CD4-positive, alpha-beta T cell treated with Interleukin-1 beta for 1 hour (primary cell): ENCODE data around the gene IFITM10.

Experiments
- DNase-seq, 2 donors: peaks; one replicate each; pipeline ENCODE4 v3.0.0-alpha.2; 2020 to 2022

IFITM10 gene

DNA sequence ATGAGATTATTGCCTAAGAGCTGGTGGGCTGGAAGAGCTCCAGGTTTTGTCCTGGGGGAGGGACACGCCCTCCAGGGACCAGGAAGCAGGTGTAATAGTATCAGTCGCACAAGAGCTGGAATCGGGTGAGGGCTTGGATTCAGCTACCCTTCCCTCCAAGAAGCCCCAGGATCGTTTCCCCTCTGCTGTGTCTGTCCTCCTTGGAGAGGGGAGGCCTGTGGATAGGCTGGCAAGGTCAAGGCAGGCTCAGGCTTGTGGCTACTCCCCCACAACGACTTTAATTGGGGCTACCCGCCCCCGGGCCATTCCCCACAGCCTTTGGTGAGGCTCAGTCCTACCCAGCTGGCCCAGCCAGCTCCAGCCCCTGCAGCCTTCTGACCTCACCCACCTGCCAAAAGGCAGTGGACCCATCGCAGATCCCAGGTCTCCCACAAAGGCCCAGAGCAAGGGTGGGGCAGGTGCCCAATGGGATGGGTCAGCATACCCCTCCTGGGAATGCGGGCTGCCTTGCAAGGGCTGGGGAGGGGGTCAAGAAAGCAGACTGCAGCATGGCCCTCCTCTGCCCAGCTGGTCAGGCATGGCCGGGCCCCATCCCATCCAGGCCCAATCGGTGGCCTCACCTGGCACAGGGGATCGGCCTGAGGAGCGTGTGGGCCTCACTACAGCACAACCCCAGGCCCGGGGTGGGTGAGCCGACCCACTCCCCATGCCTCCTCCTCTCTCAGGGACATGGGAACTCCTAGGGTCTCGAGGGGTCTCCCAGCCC is 12.3 kb upstream of the IFITM10 start:
- DNase-seq, result no peak

DNA sequence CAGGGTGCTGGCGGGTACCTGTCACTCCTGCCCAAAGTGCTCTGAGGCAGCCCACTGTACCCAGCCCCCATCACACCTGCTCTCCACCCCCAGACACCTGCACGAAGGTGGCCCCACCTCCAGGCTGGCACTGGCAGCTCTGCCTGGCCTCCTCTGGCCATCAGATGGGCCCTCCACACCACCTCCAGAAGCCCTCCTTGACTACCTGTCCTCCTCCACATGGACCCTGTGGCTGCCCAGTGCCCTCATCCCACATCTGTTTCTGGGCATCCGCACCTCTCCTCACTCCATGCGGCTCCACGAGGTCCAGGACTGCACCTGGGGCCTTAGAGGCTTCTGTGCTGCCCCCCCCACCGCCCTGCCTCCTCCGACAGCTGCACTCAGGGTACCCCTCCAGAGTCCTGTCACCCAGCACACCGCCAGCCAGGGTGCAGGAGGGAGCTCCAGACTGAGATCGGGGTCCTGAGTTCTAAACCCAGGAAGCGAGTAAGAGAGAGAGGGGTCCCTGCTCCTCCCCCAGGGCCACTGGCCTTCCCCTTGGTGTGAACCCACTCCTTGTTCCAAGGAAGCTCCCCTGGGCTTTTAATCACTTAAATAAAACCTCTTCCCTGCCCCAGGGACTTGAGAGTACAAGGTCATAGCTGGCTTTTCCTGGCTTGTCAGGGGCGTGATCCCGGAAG is 11.6 kb upstream of the IFITM10 start:
- DNase-seq, result no peak

- no peak for DNase-seq
Observed at GRCh38 chr11:1761110-1761856, 10.9 kb upstream of the IFITM10 start.

DNA sequence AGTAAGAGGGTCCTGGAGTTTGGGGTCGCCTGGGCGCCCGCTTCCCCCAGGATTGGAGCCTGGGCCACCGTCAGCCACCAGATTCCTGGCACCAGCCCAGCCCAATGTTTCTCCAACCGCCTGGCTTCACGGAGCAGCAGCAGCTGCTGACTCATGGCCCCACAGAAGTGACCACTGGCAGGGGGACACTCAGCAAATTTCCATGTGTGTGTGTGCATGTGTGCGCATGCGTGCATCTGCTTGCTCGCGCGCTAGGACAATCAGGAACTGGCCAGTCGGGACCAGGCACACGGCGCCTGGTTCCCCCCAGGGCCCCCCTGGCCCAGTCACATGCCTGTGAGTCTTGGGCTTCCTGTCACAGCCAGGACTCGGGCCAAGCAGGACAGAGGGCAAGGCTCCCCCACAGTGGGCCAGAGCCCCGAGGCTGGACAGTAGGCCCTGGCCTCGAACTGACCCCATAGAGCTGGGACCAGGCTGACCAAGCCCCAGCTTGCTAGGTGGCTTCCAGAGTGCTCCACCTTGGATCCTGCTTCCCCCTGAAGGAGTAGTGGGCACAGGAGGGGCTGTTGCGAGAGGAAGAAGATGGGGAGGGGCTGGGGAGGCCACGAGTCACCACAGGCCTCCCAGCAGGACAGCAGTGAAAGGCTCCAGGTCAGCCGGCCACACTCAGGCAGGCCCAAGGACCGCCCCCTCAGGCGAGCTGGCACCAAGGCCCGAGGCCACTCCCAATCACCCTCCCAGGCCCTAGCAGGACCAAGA is 10.1 kb upstream of the IFITM10 start:
- peak in 1 of 2 donors; percentile 84 for DNase-seq

GRCh38 chr11:1759851-1760220 is 9.4 kb upstream of the IFITM10 start:
- no peak for DNase-seq

DNA sequence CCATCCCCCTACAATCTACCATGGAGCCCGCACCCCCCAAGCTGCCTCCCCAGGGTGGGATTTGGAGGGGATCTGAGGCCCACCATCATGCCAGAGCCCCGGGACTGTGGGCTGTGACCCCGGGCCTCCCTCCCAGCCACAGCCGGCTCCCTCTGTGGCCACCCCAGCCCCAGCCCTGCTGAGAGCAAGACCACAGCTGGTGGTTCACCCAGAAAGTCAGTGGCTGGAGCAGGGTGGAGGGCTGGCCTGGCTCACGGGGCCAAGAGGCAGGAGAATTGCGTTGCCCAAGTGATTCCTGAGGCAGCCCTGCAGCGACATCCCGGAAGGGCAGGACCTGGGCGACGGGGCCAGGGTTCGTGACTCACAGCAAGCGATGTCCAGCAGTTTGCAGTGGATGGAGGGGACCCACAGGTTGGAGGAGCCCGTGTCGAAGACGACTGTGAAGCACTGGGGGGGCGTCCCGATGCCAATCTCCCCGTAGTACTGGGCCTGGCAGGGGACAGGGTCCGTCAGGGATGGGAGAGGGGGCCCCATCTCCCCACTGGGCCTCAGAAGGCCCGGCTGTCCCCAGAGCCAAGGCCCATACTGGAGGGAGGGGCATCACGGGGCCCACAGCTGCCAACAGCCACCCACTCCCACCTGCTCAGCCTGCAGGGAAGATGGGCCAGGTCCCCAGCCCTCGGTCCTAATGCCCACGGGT is 8.9 kb upstream of the IFITM10 start:
- no peak for DNase-seq

DNA sequence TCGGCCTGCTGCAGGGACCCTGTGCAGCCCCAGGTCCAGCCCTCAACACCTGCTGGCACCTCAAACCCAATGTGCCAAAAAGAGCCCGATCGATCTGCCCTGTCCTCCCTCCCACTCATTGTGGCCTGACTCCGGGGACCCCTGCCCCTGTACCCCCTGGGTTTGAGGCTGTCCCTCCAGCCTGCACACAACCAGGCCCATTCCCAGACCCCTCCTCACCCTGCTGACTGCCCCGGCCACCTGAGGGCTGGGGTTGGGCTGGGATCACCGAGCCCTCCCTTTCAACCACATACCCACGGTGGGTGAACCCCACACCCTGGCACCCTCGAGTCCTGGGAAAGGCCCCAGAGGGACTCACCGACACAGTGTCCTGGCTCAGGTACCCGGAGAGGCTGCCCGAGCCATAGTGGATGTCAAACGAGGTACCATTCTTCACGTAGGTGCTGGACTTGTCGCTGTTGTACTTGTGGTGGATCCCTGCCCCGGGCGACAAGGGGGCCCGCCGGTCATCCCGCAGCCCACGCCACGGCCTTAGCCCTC is 8.3 kb upstream of the IFITM10 start:
- no peak for DNase-seq

- peak; percentile 47 to 51 for DNase-seq
Observed at GRCh38 chr11:1757861-1758610, 7.6 kb upstream of the IFITM10 start.

GRCh38 chr11:1756791-1757771 is 6.7 kb upstream of the IFITM10 start:
- DNase-seq, result no peak

GRCh38 chr11:1755692-1756561 is 5.5 kb upstream of the IFITM10 start:
- DNase-seq, result no peak

- no peak for DNase-seq
Observed at GRCh38 chr11:1755344-1755691, 4.9 kb upstream of the IFITM10 start.

- no peak for DNase-seq
Observed at GRCh38 chr11:1754376-1755150, 4.2 kb upstream of the IFITM10 start.

DNA sequence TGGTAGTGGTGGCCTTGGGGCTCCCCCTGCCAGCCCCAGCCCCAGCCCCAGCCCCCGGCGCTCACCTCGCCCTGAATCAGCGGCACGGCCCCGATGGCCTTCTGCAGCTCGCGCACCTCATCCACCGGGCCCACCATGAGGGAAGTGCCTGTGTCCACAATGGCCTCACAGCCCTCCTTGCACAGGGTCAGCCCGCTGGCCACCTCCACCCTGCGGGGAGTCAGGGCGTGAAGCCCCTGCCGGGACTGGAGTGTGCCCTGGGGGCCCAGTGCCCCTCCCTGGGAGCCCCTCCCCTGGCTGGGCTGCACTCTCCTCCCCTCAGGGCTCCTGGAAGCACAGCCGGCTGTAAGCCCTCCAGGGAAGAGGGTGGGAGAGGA is 3.5 kb upstream of the IFITM10 start:
- no peak for DNase-seq

- DNase-seq, result no peak
Observed at GRCh38 chr11:1753229-1753928, 3.0 kb upstream of the IFITM10 start.

DNA sequence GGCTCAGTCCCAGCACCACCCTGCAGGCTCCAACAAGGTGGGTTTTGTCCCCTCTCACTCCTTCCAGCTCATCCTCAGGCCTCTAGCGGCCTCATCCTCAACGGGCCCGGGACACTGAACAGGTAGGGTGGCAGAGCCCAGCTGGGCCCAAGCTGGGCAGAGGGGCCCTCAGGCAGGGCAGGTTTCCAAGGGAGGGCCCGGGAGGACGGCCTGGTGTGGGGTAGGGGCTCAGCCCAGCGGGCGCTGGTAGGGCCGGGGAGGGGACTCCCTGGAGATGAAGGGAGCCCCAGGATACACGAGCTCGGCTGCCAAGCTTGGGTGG is 2.5 kb upstream of the IFITM10 start:
- DNase-seq, result no peak

GRCh38 chr11:1751999-1752906 is 1.9 kb upstream of the IFITM10 start:
- DNase-seq, result no peak

DNA sequence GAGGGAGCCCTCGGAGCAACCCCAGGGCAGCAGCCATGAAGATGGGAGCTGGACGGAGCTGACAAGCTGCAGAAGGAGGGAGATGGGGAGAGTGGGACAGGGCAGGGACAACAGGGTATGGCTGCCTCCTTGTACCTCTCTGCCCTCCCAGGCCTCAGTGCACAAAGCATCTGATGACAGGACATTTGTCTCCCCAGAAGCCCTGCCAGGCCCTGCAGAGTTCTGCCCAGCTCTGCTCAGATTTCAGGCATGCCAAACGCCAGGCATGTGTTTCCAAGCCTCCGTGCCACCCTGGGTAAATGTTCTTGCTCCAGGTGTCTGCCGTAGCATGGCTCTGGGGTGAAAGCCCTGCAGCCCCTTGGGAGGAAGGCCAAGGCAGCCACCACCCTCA is 1.1 kb upstream of the IFITM10 start:
- no peak for DNase-seq
